Mucosa of rectum (tissue), 2 donors: ENCODE data around the gene RBM4.
"Not testable (repeated sequence)": the region's sequence is repeated elsewhere in the genome, so short reads cannot be mapped to it uniquely, and the experiment has no call there.

Experiments
- H3K27ac ChIP-seq, 2 donors: one replicate each; pipeline ENCODE4 v1.7.0; 2013; ENCODE audit warnings: inconsistent platforms in 2 of 2, low read depth in 2 of 2, low read length in 2 of 2
- H3K27me3 ChIP-seq, 2 donors: one replicate each; pipeline ENCODE4 v1.7.0; 2013; ENCODE audit warnings: low read length in 2 of 2; ENCODE audit not compliant: control insufficient read depth in 2 of 2, insufficient read depth in 2 of 2
- H3K36me3 ChIP-seq, 2 donors: one replicate each; pipeline ENCODE4 v1.7.0; 2013; ENCODE audit warnings: low read length in 2 of 2; ENCODE audit not compliant: control insufficient read depth in 2 of 2, insufficient read depth in 2 of 2
- H3K4me1 ChIP-seq, 2 donors: one replicate each; pipeline ENCODE4 v1.7.0; 2013; ENCODE audit warnings: low read length in 2 of 2, mild to moderate bottlenecking in 1 of 2; ENCODE audit not compliant: control insufficient read depth in 2 of 2, insufficient read depth in 2 of 2
- H3K4me3 ChIP-seq, 2 donors: one replicate each; pipeline ENCODE4 v1.7.0; 2013; ENCODE audit warnings: low read length in 2 of 2
- H3K9ac ChIP-seq, 2 donors: one replicate each; pipeline ENCODE4 v1.7.0; 2013; ENCODE audit warnings: low read length in 2 of 2, low read depth in 1 of 2, mild to moderate bottlenecking in 1 of 2
- H3K9me3 ChIP-seq, 2 donors: one replicate each; pipeline ENCODE4 v1.7.0; 2013; ENCODE audit warnings: low read length in 2 of 2; ENCODE audit not compliant: control insufficient read depth in 2 of 2
- donor health status: healthy.
- donor health status: Normal muscosa, but diverticular disease.

The RBM4 gene

GRCh38 chr11:66638177-66639065 is at the start of gene RBM4:
Gene RBM4 (plus strand): TSS chr11:66638703. CDS start chr11:66639712, 1,009 bp downstream.
- no peaks in the 10 kb centered on the region for H3K9me3 ChIP-seq
- H3K27ac ChIP-seq = peak within 1 kb of the TSS; percentile 90 to 95
- peaks cover 24 to 27% of the 10 kb centered on the region in 2 donors for H3K36me3 ChIP-seq
- H3K4me3 ChIP-seq = peak within 1 kb of the TSS; percentile 85 to 99
- H3K4me1 ChIP-seq = peaks cover 34 to 46% of the 10 kb centered on the region in 2 donors
- H3K9ac ChIP-seq = peak within 1 kb of the TSS; percentile 94 to 95
- H3K27me3 ChIP-seq = no peaks in the 10 kb centered on the region

GRCh38 chr11:66589315-66589714 is 49.2 kb upstream of the RBM4 start:
- not testable (repeated sequence) for H3K9ac ChIP-seq, H3K27ac ChIP-seq, H3K36me3 ChIP-seq, H3K4me3 ChIP-seq, H3K27me3 ChIP-seq, H3K9me3 ChIP-seq
- peaks cover 7 to 16% of the 10 kb centered on the region in 2 donors for H3K4me1 ChIP-seq

GRCh38 chr11:66589996-66590675 is 48.4 kb upstream of the RBM4 start:
- no peak overlapping the region for H3K4me3 ChIP-seq
- H3K36me3 ChIP-seq = no peaks in the 10 kb centered on the region
- peaks cover 10 to 20% of the 10 kb centered on the region in 2 donors for H3K4me1 ChIP-seq
- H3K9ac ChIP-seq = no peak overlapping the region
- H3K27ac ChIP-seq = no peak overlapping the region
- no peaks in the 10 kb centered on the region for H3K9me3 ChIP-seq
- H3K27me3 ChIP-seq = no peaks in the 10 kb centered on the region

GRCh38 chr11:66591175-66591574 is 47.3 kb upstream of the RBM4 start:
- Histone ChIP-seq H3K4me1 (peaks cover 10 to 26% of the 10 kb centered on the region in 2 donors), H3K9me3 (no peaks in the 10 kb centered on the region), H3K36me3 (no peaks in the 10 kb centered on the region), H3K27me3 (no peaks in the 10 kb centered on the region), H3K27ac (no peak overlapping the region), H3K4me3 (no peak overlapping the region), H3K9ac (no peak overlapping the region)

- peak within 1 kb of the TSS; percentile 66 to 76 for H3K27ac ChIP-seq
- H3K9ac ChIP-seq = peak within 1 kb of the TSS; percentile 92 to 96
- no peaks in the 10 kb centered on the region for H3K9me3 ChIP-seq
- peaks cover 10 to 26% of the 10 kb centered on the region in 2 donors for H3K4me1 ChIP-seq
- peak within 1 kb of the TSS; percentile 68 to 93 for H3K4me3 ChIP-seq
- H3K27me3 ChIP-seq = no peaks in the 10 kb centered on the region
- no peaks in the 10 kb centered on the region for H3K36me3 ChIP-seq
Observed at GRCh38 chr11:66592457-66593302, 45.8 kb upstream of the RBM4 start, which contains the start of the genes CCDC87 and CCS. Gene CCDC87 (minus strand): TSS chr11:66593063. CDS start chr11:66593015, 48 bp downstream. Gene CCS (plus strand): TSS chr11:66593185. CDS start chr11:66593262, 77 bp downstream.

- Histone ChIP-seq H3K36me3 (no peaks in the 10 kb centered on the region), H3K9me3 (no peaks in the 10 kb centered on the region), H3K9ac (peak overlapping the region; percentile 92 to 96), H3K4me1 (peaks cover 10 to 26% of the 10 kb centered on the region in 2 donors), H3K4me3 (peak overlapping the region; percentile 68 to 93), H3K27me3 (no peaks in the 10 kb centered on the region), H3K27ac (peak overlapping the region; percentile 66 to 76)
Observed at GRCh38 chr11:66593303-66593635, 45.2 kb upstream of the RBM4 start.

- Histone ChIP-seq H3K27ac (peak overlapping the region in 1 of 2 donors; percentile 66), H3K27me3 (no peaks in the 10 kb centered on the region), H3K4me3 (peak overlapping the region; percentile 68 to 93), H3K4me1 (peaks cover 10 to 26% of the 10 kb centered on the region in 2 donors), H3K9ac (peak overlapping the region; percentile 92 to 96), H3K9me3 (no peaks in the 10 kb centered on the region), H3K36me3 (no peaks in the 10 kb centered on the region)
Observed at GRCh38 chr11:66593650-66594049, 44.9 kb upstream of the RBM4 start.

GRCh38 chr11:66595245-66595904 is 43.1 kb upstream of the RBM4 start:
- Histone ChIP-seq H3K4me3 (no peak overlapping the region), H3K4me1 (peaks cover 10 to 26% of the 10 kb centered on the region in 2 donors), H3K27me3 (no peaks in the 10 kb centered on the region), H3K9ac (no peak overlapping the region), H3K36me3 (peaks cover 14 to 16% of the 10 kb centered on the region in 2 donors), H3K27ac (peak overlapping the region; percentile 40 to 43), H3K9me3 (no peaks in the 10 kb centered on the region)

GRCh38 chr11:66598993-66599392 is 39.5 kb upstream of the RBM4 start:
- peaks cover 23 to 27% of the 10 kb centered on the region in 2 donors for H3K36me3 ChIP-seq
- H3K27ac ChIP-seq = no peak overlapping the region
- peaks cover 3 to 10% of the 10 kb centered on the region in 2 donors for H3K4me1 ChIP-seq
- no peak overlapping the region for H3K9ac ChIP-seq
- no peaks in the 10 kb centered on the region for H3K9me3 ChIP-seq
- no peak overlapping the region for H3K4me3 ChIP-seq
- H3K27me3 ChIP-seq = no peaks in the 10 kb centered on the region
